T-helper 1 cell treated with Interleukin-12 subunit alpha and Interleukin-12 subunit beta and Interleukin-4 antibody, amounts not matched to agents 30 ng/mL and 1 ng/mL, for 36 hours (primary cell): Measurements from ENCODE around the gene TRIM47. TPM values are rescaled to one million over a fixed set of nuclear protein-coding genes. Genes with fewer than 3 reads are reported as not detected.

Experiments used
- intact Hi-C: fragments of 100-400 bp; cut with micrococcal nuclease; formaldehyde crosslinking; loops from one replicate; pipeline ENCODE4 v1.15.1; 2024
- total RNA-seq: library from RNA; stranded (reverse); gene quantifications from 2 replicates; pipeline ENCODE4 v1.2.3, GENCODE V29; 2022

TRIM47 gene
- total RNA-seq, 1 donor from 2014 or later: 26.5 TPM

DNA sequence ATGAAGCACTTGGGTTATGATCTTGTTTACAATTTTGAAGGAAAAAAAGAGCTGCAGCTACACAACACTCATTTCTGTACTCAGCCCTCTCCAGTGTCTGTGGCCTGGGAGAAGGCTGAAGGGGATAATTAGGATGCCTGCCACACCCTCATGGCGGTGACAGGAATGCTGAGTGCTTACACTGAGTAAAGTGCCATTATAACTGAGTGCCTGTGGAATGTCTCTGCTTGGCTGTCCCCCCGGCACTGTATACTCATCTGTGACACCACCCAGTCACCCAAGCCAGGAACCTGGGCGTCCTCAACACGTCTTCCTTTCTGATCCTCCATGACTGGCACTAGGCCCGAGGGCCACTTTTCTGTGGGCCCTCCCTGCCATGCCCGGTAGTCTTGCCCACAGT, 29.8 kb upstream of the TRIM47 start:
- intact Hi-C loops: loop anchor here (10.0 kb wide), 1 partner anchor 167 kb away; the partner anchor contains the start of genes GALR2, SRP68 and ZACN

GRCh38 chr17:75906143-75906884, 27.9 kb upstream of the TRIM47 start:
- intact Hi-C loops: loop anchor here (10.0 kb wide), 1 partner anchor 168 kb away; the partner anchor contains the start of genes GALR2, SRP68 and ZACN

- intact Hi-C loops: loop anchor here (1.0 to 10.0 kb wide), 10 partner anchors 9 to 238 kb away; partner anchors contain the start of genes ACOX1, CDK3, FBF1 and GALR2
These were observed 26.6 kb upstream of the TRIM47 start, which contains the start of gene MRPL38 for GRCh38 chr17:75904749-75905521. TSS of gene MRPL38 (minus strand) at chr17:75904884. CDS start at chr17:75904875, 9 bp downstream.

DNA sequence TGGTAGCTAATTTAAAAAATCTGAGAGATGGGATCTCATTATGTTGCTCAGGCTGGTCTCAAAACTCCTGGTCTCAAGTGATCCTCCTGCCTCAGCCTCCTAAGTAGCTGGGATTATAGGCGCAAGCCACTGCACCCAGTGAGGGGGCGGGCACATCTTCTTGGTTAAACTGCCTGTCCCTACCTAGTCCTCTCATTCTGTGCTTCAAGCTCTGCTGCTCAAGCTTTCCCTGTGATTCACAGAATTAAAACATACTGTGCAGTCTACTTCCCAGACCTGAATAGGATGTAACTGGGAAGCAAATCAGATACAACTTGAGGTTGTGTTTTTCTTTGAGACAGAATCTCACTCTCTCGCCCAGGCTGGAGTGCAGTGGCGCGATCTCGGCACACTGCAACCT, 24.0 kb upstream of the TRIM47 start:
- intact Hi-C loops: loop anchor here (10.0 kb wide), 1 partner anchor 172 kb away; the partner anchor contains the start of genes GALR2, SRP68 and ZACN

GRCh38 chr17:75901727-75902126, 23.3 kb upstream of the TRIM47 start:
- intact Hi-C loops: loop anchor here (10.0 kb wide), 1 partner anchor 173 kb away; the partner anchor contains the start of genes GALR2, SRP68 and ZACN

- intact Hi-C loops: loop anchor here (10.0 kb wide), 1 partner anchor 174 kb away; the partner anchor contains the start of genes GALR2, SRP68 and ZACN
These were observed 22.5 kb upstream of the TRIM47 start for GRCh38 chr17:75900691-75901533.

- intact Hi-C loops: loop anchor here (10.0 kb wide), 1 partner anchor 175 kb away; the partner anchor contains the start of genes GALR2, SRP68 and ZACN
These were observed 21.5 kb upstream of the TRIM47 start for GRCh38 chr17:75899767-75900468.

GRCh38 chr17:75899353-75899752, 21.0 kb upstream of the TRIM47 start:
- intact Hi-C loops: no loop called here

- intact Hi-C loops: no loop called here
These were observed 20.4 kb upstream of the TRIM47 start for GRCh38 chr17:75898791-75899190.

DNA sequence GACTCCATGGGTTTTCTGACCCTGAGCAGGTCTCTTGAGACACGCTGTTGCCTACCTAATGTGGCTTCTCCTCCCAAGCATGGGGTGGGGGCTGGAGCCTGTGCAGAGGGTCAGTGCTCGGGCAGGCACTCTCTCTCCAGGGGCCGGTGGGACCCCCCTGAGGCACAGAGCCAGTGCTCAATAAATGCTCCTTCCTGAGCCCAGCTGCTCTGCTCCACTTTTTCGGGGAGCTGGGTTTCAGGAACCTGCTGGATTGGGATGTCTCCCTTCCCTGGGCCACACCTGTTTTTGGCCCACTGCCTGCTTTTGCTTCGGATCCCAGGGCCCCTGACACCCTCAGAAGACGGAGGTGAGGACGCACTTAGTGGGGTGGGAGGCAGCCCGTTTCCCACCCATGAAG, 19.7 kb upstream of the TRIM47 start:
- intact Hi-C loops: no loop called here

DNA sequence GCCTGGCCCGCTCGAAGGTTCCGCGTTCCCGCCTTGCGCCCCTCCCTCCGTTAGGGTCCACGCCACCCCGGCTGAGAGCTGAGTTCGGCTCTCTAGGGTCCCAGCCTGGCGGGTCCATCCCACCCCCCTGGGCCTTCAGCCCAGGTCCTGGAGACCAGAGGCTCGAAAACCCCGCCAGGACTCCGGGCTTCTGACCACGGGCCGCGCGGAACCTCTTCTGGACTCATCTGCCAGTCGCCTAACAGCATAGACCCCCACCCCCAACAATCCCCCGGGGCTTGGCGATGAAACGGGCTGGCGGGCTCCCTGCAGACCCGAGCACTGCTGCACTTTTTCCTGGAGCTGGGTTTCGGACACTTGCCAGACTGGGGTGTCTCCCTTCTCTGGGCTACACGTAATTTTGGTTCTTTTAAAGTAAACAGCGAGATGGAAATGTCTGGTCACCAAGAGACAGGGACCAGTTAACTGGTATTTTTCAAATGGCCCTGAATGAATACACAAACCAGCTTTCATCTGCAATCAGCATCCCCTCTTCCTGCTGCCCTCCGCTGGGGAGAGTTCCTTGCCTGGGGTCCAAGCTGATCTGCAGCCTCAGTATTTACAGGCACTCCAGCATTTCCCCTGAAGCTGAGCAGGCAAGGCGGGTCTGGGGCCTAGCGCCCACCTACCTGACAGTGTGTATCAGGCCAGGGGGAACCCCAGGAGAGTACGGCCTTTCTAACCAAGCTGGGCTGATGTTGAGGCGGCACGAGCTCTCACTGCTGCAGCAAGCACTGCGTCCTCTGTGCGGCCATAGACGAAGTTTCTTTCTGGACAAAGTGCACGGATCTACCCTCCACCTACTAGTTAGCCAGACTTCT, 19.0 kb upstream of the TRIM47 start:
- intact Hi-C loops: loop anchor here (2.0 kb wide), 4 partner anchors 21 to 231 kb away; partner anchors contain the start of genes FBF1, RECQL5, SAP30BP and WBP2

DNA sequence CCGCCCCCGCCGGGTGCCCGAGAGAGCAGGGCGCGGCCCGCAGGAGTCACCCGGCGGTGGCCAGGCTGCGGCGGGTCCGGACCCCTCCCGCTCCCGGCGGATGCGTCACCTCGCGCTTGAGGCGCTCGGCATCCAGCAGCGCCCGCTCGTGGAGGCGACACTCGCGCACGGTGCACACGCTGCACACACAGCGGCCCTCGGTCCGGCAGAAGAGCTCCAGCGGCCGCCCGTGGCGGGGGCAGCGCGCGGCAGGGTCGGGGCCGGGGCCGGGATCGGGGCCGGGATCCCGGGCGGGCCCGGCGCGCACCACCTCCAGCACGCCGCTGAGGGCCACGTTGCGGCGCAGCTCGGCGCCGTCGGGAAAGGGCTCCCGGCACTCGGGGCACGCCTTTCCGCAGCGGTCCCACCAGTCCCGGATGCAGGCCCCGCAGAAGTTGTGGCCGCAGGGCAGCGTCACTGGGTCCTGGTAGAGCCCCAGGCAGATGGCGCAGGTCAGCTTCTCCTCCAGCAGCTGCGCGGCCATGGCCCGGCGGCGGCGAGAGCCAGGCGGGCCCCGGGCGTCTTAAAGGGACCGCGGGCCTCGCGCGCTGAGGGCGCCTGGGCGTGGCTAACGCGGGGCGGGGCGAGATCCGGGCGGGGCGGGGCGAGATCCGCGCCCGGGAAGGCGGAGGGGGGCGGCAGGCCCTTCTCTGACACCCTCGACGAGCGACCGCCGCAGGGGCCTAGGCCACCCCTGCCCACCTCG, 18.2 kb upstream of the TRIM47 start, which contains the start of gene TRIM65:
TRIM65 (minus strand) TSS at position 537 of the 745 bp plus-strand sequence; CDS start at position 523, 14 bp downstream.
- intact Hi-C loops: loop anchor here (1.0 to 2.0 kb wide), 7 partner anchors 8 to 230 kb away; partner anchors contain the start of genes ACOX1, FBF1, MRPL38 and RECQL5

- intact Hi-C loops: loop anchor here (1.0 to 2.0 kb wide), 7 partner anchors 9 to 229 kb away; partner anchors contain the start of genes ACOX1, FBF1, MRPL38 and RECQL5
These were observed 17.2 kb upstream of the TRIM47 start for GRCh38 chr17:75895370-75896155.

DNA sequence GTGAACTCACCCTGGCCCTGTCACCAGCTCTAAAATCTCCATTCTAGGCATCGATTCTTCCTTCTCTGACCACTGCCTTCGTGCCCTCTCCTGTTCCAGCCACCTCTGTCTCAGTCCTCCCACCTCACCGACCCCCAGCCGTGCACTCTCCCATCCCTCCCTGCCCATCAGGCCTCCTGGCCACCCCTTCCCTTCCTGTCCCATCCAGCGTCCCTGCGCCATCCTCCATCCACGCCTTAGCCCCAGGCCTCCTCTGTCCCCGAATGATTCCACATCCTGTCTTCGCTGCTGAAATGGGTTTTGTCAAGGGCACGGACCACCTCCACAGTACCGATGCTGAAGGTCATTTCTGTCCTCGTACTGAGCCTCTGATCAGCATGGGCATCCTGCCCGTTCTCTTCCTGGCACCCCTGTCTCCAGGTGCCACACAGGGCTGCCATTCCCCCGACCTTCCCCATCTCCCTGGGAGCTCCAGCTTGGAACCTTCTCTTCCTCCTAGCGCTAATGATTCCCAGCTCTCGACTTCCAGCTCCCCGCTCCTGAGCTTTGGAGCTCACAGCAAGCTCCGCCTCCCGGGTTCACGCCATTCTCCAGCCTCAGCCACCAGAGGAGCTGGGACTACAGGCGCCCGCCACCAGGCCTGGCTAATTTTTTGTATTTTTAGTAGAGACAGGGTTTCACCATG, 15.8 kb upstream of the TRIM47 start:
- intact Hi-C loops: no loop called here

GRCh38 chr17:75893305-75894048, 15.1 kb upstream of the TRIM47 start:
- intact Hi-C loops: no loop called here
